ENCODE results near the gene ABCA6. TPM values are rescaled to one million over a fixed set of nuclear protein-coding genes. Genes with fewer than 3 reads are reported as not detected.

Gene ABCA6
- total and polyA plus RNA-seq, 10 of the 15 experiments (the other 5 are each of a cell fraction or from before 2014, with no cell fraction given), result 6.8 to 36.9 (median 12.6) TPM

- SMC1A ChIA-PET (ENCODE audit: uncharacterized antibody, unreplicated experiment), result no interaction called here
- H3K36me3 ChIP-seq (ENCODE audit: control insufficient read depth in 2 of 2, insufficient read depth in 2 of 2, low read length in 1 of 2), result no peaks in the 10 kb centered on the region
- no peak for ATAC-seq
- CTCF ChIA-PET, result no interaction called here
- no peaks in the 10 kb centered on the region for H3K79me2 ChIP-seq (ENCODE audit: control insufficient read depth, insufficient read depth, low read length)
- no peak overlapping the region for H3K4me3 ChIP-seq
- POLR2A ChIA-PET, result no interaction called here
- H2AFZ ChIP-seq (ENCODE audit: control insufficient read depth, low read depth, low read length), result no peak overlapping the region
- H3K4me2 ChIP-seq (ENCODE audit: control insufficient read depth, insufficient read depth), result no peak overlapping the region
- RAD21 ChIA-PET (ENCODE audit: unreplicated experiment), result no interaction called here
- H3K9ac ChIP-seq (ENCODE audit: control insufficient read depth, insufficient read depth, low read length), result no peak overlapping the region
- H3K27ac ChIP-seq (ENCODE audit: control insufficient read depth, insufficient read depth), result no peak overlapping the region
- no peaks in the 10 kb centered on the region for H3K27me3 ChIP-seq (replicated peaks in 1 of 2; ENCODE audit: control insufficient read depth in 2 of 2, insufficient read depth in 2 of 2, low read length in 1 of 2)
- no peaks in the 10 kb centered on the region; the same call in 1 of the 3 replicates for H3K9me3 ChIP-seq (replicated peaks; ENCODE audit: control insufficient read depth, insufficient read depth, low read length)
- in situ Hi-C loops (cut with MboI) (no loop called here), intact Hi-C loops (cut with micrococcal nuclease; ENCODE audit: unreplicated experiment) (no loop called here)
- TF ChIP-seq GATAD2B (conservative IDR thresholded peaks at IDR 0.05; ENCODE audit: low read depth), result no peak
- no peak for TF ChIP-seq SMC3 (IDR thresholded peaks at IDR 0.05; ENCODE audit: borderline replicate concordance, low read length)
- TF ChIP-seq NR2C2 (IDR thresholded peaks at IDR 0.05; ENCODE audit: borderline replicate concordance, control insufficient read depth, insufficient read length, low read depth), result no peak
- TF ChIP-seq E4F1 (IDR thresholded peaks at IDR 0.05; ENCODE audit: borderline replicate concordance, partially characterized antibody), result no peak
- TF ChIP-seq USF2 (IDR thresholded peaks at IDR 0.05; ENCODE audit: borderline replicate concordance, low read depth, low read length), result no peak
- no peak for TF ChIP-seq CHD2 (IDR thresholded peaks at IDR 0.05; ENCODE audit: borderline replicate concordance, low read depth, low read length)
- TF ChIP-seq ASH2L (IDR thresholded peaks at IDR 0.05; ENCODE audit: borderline replicate concordance, low read depth), result no peak
- TF ChIP-seq, protein P1, sequence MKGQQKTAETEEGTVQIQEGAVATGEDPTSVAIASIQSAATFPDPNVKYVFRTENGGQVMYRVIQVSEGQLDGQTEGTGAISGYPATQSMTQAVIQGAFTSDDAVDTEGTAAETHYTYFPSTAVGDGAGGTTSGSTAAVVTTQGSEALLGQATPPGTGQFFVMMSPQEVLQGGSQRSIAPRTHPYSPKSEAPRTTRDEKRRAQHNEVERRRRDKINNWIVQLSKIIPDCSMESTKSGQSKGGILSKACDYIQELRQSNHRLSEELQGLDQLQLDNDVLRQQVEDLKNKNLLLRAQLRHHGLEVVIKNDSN (IDR thresholded peaks at IDR 0.05; ENCODE audit: borderline replicate concordance, extremely low read length, insufficient read depth, low read depth, low read length), result no peak
- no peak for TF ChIP-seq ESRRA (IDR thresholded peaks at IDR 0.05; ENCODE audit: low read length)
- TF ChIP-seq TARDBP (IDR thresholded peaks at IDR 0.05; ENCODE audit: borderline replicate concordance), result no peak
- no TSS peak for BruUV-seq (replicated peaks)
- no peaks in the 10 kb centered on the region for H4K20me1 ChIP-seq (ENCODE audit: control insufficient read depth, insufficient read depth)
- DNase-seq (ENCODE audit: low read depth, low spot score), result no peak
- no peak for FAIRE-seq
- no peaks in the 10 kb centered on the region for H3K4me1 ChIP-seq (ENCODE audit: control insufficient read depth, insufficient read depth, low read length)
- WGBS (ENCODE audit: insufficient coverage, insufficient replicate concordance, low lambda C conversion rate, missing lambda C conversion rate), result 50% methylated on average over 4 of the region's 4 CpGs
Measured at GRCh38 chr17:69046121-69046807, 95.4 kb downstream of the ABCA6 start.
